ENCODE measurements around the gene TMEM117.
"Not testable (repeated sequence)": the region's sequence is repeated elsewhere in the genome, so short reads cannot be mapped to it uniquely, and the experiment has no call there.

Gene TMEM117

GRCh38 chr12:43968736-43969135 lies 132.9 kb downstream of the TMEM117 start:
- no peak for DNase-seq

- DNase-seq, result no peak
Observed at GRCh38 chr12:43969882-43970281, 134.0 kb downstream of the TMEM117 start.

GRCh38 chr12:43973385-43973784 lies 137.5 kb downstream of the TMEM117 start:
- no peak for DNase-seq

- DNase-seq, result no peak
Observed at GRCh38 chr12:43973993-43974392, 138.1 kb downstream of the TMEM117 start.

- DNase-seq, result no peak
Observed at GRCh38 chr12:43976027-43976426, 140.1 kb downstream of the TMEM117 start.

- no peak for DNase-seq
Observed at GRCh38 chr12:43978556-43978955, 142.7 kb downstream of the TMEM117 start.

GRCh38 chr12:43979450-43979849 lies 143.6 kb downstream of the TMEM117 start:
- no peak for DNase-seq

- DNase-seq, result no peak
Observed at GRCh38 chr12:43980627-43981191, 144.8 kb downstream of the TMEM117 start.

GRCh38 chr12:43981726-43982125 lies 145.8 kb downstream of the TMEM117 start:
- no peak for DNase-seq

GRCh38 chr12:43982544-43982943 lies 146.7 kb downstream of the TMEM117 start:
- DNase-seq, result no peak

GRCh38 chr12:43988838-43989560 lies 153.1 kb downstream of the TMEM117 start:
- no peak for DNase-seq

GRCh38 chr12:43992856-43993255 lies 157.0 kb downstream of the TMEM117 start:
- no peak for DNase-seq

- DNase-seq, result no peak
Observed at GRCh38 chr12:44000309-44000952, 164.6 kb downstream of the TMEM117 start.

GRCh38 chr12:44002607-44003006 lies 166.7 kb downstream of the TMEM117 start:
- no peak for DNase-seq

GRCh38 chr12:44003721-44004120 lies 167.8 kb downstream of the TMEM117 start:
- no peak for DNase-seq

GRCh38 chr12:44015333-44015941 lies 179.6 kb downstream of the TMEM117 start:
- DNase-seq, result peak; percentile 45

GRCh38 chr12:44017216-44017615 lies 181.3 kb downstream of the TMEM117 start:
- DNase-seq, result no peak

GRCh38 chr12:44019118-44019517 lies 183.2 kb downstream of the TMEM117 start:
- no peak for DNase-seq

GRCh38 chr12:44020555-44020954 lies 184.7 kb downstream of the TMEM117 start:
- no peak for DNase-seq

- DNase-seq, result no peak
Observed at GRCh38 chr12:44021471-44021971, 185.6 kb downstream of the TMEM117 start.

- DNase-seq, result no peak
Observed at GRCh38 chr12:44025499-44025898, 189.6 kb downstream of the TMEM117 start.

- no peak for DNase-seq
Observed at GRCh38 chr12:44026046-44026445, 190.2 kb downstream of the TMEM117 start.

GRCh38 chr12:44026926-44027325 lies 191.0 kb downstream of the TMEM117 start:
- not testable (repeated sequence) for DNase-seq

- DNase-seq, result no peak
Observed at GRCh38 chr12:44029194-44029593, 193.3 kb downstream of the TMEM117 start.
